ENCODE measurements around the gene WSCD1.

WSCD1 gene

DNA sequence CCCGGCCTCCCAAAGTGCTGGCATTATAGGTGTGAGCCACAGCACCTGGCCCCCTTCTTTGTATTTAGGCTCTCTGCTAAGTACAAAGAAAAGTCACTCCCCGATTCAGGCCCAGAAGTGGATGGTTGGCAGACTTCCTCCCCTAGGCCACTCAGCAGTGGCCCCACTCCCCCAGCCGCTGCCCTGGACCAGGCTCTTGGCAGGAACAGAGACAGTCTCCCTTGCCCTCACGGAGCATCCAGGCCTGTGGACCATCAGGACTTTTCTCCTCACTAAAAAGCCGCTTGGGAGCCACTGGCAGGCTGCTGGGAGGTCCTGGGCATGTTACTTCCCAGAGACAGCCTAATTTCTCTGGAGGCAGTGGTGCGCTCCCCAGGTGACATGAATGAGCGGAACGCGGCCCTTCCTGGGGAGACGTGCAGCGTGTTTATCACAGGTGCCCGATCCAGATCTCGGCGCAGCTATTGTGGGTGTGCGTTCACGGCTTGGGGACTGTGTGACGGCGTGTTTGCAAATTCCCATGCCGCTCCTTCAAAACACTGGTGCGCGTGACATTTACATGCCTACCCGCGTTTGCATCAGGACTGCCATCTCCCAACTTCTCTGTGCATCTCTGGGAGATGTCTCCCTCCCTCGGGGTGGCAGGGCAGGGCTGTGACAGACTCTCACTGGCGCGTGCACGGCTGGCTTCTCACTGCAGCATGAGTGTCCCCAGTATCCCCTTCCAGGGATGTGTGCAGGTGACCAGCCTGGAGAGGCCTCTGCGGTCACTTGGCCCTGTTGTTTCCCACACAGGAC lies 16.6 kb downstream of the WSCD1 start:
- DNase-seq = no peak

DNA sequence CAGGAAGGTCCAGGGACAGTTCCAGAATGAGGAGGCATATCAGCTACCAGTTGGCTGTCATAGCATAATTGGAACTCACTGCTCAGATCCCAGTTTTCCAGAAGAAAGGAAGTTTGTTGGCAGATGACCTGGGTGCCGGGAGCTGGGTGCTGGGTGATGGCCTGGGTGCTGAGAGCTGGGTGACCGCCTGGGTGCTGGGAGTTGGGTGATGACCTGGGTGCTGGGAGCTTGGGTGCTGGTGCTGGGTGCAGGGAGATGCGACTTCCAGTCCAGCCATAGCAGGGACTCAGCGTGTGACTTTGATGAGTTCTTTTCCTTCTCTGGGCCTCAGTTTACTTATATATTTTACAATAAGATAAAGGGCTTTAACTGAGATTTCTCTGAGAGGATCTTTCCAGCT lies 18.0 kb downstream of the WSCD1 start:
- no peak for DNase-seq

DNA sequence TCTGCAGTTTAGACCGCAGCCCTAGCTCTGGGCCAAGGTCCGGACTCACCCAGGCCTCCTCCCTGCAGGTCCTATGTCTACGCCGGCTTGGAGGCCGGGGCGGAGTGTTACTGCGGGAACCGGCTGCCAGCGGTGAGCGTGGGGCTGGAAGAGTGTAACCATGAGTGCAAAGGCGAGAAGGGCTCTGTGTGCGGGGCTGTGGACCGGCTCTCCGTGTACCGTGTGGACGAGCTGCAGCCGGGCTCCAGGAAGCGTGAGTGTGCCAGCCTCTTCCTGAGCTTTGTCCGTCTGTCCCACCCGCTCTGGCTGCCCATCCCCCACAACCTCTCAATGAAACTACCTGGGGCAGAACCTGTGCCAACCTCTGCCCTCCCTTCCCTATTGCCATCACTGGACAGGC lies 20.1 kb downstream of the WSCD1 start:
- DNase-seq = no peak

DNA sequence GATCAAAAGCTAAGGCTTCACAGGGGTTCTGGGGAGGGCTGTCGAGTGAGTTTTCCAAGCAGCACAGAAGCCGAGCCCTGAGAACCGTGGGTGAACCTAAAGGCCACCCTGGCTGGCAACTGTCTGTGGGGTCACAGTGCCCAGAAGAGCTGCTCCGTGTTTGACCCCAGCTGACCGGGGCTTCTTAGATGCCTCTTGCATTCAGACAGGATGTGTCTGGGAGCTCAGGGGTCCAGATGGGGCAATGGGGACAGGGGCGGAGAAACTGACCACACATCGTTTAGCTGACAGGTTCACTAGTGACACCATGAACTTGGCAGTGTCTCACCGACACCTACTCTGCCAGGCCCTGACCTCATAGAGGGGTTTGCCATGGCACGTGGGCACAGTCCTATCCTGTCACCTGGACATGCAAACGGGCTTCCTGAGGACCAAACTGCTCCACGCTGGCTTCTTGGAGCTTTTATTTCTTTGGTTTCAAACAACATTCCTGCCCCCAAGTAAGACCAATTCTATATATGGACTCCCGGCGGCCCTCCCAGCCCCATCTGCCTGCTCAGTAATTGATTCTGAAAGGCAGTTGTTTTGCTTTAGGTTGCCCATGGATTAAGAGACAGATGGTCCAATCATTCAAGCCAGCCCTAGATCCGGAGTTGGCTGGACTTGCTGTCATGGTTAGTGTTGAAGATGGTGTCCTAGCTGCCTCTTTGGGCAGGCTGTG lies 22.2 kb downstream of the WSCD1 start:
- DNase-seq = no peak

DNA sequence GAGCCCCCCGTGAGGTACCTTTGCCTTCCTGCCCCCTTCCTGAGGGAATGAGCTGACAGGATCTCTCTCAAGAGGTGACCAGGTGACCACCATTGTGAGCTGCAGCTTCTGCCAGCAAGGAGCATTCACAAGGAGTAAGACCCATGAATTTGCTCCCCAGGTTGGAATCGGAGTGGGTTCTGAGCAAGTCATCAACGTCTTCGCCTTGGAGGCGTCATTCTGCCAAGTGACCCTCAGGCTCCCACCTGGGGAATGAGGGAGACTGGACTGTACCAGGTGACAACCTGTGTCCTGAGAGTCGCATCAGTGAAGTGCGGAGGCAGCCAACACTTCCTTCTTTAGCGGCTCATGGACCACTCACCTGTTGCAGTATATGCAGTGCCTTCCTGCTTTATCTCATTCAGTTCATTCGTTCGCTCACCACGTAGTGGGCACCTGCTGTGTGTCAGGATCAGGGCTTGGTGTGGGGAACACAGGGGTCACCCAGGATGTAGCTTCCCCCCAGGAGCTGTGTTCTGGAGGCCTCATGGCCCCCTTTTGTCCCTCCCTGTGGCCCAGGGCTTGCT lies 22.8 kb downstream of the WSCD1 start:
- no peak for DNase-seq

DNA sequence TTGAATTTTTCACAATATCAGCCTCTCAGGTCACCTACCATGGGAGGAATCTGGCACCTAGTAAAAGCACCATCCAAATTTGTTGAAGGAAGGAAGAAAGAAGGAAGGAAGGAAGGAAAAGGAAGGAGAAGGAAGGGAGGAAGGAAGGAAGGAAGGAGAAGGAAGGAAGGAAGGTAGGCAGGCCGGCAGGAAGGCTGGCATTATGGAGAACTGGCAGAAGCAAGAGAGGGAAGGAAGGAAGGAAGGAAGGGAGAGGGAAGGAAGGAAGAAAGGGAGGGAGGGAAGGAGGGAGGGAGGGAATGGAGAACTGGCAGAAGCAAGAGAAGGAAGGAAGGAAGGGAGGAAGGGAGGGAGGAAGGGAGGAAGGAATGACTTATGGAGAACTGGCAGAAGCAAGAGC lies 24.3 kb downstream of the WSCD1 start:
- DNase-seq = no peak

DNA sequence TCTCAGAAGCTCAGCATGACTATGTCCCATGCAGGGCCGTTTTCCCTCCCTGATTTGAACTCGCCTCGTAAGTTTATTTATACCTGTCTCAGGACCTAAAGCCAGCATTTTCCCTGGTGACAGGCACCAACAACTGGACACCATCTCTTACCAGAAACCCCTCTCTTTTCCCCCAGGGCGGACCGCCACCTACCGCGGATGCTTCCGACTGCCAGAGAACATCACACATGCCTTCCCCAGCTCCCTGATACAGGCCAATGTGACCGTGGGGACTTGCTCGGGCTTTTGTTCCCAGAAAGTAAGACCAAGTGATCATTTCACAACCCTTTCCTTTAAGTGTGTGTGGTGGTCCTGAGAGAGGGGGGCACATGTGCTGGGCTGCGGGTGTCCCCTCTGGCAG lies 24.7 kb downstream of the WSCD1 start:
- DNase-seq = no peak

DNA sequence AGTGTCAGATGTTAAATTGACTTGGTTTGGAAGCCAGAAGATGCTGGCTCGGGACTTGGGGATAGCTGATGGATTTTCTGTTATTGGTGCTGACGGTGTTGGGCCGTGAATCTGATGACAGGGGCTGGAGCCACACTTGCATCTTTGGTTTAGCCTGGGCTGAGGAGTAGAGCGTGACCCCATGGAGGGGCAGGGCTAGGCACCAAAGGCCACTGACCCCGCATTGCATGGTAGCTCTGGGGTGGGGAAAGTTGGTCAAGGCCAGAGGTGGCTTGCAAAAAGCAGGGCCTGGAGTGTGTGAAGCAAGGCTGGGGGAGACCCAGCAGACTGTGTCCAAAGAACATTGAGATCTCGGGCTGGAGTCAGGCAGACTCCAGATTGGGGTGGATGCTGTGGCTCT lies 25.3 kb downstream of the WSCD1 start:
- DNase-seq = no peak

DNA sequence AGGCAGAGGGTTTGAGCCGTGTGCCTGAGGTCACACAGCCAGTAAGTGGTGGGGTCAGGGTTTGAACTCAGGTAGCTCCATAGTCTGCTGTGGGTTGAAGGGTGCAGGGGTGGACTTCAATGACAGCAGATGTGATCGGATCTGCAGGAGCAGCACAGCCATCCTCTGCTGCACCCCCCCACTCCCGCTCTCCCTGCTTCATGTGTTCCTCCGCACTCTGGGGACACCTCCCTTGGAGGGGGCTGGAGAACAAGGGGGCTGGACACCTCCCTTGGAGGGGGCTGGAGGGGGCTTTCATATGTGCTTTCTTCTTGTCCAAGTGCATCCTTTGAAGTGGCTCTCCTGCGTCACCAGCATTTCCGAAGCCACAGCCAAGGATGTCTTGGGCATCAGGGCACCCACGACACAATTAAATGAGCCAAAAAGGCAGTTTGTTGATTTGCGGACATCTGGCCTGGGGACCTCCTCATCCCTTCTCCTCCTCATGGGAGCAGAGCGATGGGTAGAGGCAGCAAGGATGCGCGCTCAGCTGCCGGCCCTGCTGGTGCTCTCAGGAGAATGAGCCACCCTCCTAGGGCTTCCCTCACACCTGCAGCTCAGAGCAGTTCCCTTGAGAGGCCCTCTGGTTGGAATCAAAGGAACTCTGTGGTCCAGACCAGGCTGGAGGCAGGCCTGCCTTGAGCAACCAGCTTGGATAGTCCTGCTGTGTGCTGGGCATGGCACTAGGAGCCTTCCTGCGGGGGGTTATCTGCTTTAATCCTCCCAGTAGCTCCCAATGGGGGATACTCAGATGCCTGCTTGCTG lies 26.2 kb downstream of the WSCD1 start:
- no peak for DNase-seq

DNA sequence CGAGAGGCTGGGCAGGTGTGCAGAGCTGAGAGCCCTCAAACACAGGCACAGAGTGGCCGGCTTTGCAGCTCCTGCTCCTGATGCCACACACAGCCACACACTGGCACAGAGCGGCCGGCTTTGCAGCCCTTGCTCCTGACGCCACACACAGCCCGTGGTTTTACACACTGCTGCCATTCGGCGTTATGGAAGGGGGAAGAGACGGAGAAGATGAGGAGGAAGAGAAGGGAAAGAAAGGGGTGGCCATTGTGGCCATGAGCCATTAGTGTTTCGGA lies 26.8 kb downstream of the WSCD1 start:
- DNase-seq = no peak

DNA sequence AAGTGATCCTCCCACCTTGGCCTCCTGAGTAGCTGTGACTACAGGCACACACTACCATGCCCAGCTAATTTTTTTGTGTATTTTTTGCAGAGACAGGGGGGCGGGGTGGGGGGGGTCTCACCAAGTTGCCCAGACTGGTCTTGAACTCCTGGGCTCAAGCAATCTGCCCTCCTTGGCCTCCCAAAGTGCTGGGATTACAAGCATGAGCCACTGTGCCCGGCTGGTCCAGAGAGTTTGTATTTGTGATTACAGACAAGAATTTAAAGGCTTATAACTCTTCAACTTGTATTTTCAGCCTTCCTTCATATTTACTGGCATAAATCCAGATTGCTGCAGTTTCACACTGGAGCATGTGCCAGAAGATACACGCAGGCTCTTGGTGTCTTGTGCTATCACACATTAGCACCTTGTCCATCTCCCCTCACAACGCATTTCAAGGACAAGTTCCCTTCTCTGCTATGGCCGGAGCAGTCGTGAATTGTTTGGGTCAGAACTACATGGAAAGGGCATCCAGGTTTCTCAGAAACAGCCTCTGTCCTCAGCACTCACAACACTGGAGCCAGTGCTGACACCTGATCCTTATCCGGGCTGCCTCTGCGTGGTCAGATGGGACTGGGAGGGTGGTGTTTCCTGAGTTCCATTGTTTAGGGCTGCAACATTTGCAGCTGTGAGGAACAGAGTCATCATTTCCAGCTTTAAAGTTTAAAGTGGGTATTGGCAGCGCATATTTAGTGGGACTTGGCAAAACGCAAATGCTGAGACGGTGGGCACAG lies 28.1 kb downstream of the WSCD1 start:
- no peak for DNase-seq

DNA sequence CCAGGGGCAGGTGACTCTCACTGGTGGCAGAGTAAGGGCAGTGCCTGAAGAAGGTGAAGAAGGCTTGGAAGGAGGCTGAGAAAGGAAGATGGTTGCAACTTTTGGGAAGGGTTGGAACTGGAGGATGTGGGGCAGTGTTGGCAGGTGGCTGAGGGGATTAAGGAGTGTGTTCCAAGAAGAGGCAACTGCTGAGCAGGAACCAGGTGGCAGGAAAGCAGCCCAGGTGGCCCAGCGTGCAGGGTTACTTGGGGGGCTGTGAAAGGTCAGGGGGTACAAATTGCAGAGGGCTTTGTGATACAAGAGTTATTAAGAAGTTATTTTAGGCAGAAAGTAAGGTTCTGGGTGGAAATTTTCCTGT lies 28.6 kb downstream of the WSCD1 start:
- no peak for DNase-seq

DNA sequence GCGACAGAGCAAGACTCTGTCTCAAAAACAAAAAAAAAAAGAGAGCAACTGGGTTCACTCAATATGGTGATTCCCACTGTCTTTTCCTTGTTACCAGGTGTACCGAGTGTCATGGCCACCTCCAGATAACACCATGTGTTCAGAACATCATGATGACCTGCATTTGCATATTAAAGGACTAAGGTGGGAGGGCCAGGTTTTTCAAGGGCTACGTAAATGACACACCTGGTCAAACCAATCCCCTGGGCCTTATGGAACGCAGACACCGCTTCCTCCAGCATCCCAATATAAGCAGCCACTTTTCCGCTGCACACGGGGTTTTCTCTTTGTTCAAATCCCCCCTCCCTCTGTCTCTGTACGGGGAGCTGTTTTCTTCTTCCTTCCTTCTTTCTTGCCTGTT lies 29.3 kb downstream of the WSCD1 start:
- no peak for DNase-seq

DNA sequence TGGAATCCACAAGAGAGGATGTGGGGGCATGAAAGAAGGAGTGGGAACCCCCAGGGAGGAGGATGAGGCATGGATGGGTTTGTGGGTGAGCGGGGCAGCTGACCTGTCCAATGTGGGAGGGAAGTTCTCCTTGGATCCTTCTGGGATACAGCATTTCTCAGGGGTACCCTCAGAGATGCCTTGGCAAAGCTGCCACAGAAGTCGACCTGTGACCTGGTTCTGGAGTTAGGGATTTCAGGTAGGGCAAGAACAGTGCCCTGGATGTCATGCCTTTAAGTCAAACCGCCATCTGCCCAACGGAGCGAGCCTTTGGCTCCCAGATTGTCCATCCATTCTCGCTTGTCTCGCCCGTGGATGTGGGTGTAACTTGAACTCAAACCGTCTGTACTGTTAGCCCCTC lies 30.0 kb downstream of the WSCD1 start:
- DNase-seq = no peak

DNA sequence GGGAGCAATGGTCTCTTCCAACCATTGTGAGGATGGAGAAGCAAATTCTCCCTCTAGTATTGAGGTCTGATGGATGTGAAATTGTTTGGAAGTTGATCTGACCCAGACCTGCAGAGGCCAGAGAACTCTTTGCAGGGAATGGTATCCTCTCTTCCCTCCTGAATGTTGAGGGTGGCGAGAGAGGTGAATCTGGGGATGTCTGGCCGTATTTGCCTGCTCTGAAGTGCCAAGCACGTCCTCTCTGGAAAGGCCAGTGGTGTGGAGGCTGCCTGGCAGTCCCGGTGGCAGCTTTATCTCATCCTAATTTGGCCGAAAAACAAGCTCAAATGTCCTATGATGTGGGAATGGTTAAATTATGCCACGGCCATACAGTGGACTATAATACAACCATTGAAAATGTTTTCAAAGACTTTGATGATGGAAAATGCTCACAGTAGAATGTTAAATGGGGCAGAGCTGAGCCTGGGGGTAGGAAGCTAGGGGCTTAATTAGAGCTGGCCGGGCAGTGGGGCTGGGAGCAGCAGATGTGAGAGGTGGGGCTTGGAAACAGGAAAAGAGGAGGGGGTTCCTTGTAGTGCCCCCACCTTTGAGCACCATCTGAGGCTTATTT lies 30.8 kb downstream of the WSCD1 start:
- DNase-seq = no peak

DNA sequence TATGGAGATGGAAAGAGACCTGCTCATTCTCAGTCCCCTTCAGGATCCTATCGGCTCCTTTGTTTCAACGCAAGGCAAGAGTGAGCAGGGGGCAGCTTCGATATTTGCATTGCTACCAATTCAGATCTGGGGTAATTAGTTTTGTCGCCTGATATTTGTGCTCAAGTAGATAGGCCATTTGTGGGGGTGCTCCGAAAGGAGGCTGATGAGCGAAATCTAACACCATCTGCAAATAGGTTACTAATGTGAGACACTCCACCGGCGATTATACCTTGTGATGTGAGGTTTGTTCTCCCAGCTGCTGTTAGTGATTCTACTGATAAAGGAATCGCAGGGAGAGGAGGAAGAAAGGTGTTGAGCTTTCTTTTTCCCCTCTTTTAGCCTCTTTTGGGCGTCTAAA lies 31.5 kb downstream of the WSCD1 start:
- DNase-seq = no peak

DNA sequence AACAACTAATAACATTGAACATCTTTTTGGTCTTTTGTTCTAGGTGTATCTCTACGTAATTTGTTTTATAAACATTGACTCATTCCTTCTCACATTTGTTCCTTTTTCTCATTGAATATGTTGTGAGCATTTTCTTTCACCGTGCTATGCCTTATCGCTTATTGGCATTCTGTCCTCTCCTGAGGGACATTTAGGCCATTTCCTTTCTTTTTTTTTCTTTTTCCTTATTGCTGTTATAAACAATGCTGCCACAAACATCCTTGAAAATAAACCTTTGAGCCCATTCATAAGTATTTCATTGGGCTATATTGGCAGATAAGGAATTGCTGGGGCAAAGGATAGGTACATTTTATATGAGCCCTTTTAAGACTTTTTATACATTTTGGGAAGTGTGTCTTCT lies 32.4 kb downstream of the WSCD1 start:
- no peak for DNase-seq

DNA sequence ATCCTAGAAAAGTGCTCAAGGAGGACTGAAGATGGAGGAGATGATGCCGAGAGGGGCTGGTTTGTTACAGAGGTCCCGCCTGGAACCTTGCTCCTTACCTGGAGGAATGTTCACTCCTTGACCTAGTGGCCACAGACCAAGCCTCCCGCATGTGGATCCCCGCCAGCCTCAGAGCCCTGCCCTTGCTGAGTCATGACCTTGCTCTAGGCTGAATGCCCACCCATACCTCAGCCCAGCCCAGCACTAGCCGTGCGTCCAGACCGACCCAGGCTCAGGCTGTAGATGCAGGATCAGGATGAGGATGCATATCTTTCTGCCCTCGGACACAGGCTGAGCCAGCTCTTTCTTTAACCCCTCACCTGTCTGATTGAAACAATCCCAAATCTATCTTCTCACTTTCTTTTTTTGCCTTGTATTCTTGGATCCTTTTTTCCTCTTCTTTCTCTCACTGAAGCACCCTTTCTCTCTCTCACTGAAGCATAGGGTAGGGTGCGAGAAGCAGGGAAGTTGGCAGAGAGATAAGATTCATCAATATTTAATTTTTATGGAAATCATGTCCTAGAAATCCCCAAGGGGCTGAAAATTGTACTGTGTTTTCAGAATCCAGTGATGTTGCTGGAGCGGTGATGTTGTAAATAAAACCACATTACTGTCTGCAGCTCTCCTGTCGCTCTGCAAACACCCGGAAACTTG lies 34.9 kb downstream of the WSCD1 start:
- DNase-seq = no peak

DNA sequence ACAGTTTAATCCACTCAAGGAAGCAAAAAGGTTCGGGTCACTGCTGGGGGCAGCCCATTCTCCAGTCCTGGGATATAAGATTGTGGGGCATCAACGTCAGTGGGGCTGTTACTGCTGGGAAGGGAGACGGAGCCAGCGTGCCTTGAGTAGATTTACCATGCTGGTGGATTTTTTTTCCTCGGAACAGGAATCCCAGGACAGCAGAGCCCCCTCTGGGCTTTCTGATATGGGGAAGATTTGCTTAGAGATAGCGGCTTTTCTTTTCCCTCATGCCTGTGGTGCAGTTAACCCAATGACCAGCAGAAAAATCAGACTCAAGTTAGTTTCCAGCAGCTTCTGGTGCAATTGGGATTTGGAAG lies 35.4 kb downstream of the WSCD1 start:
- no peak for DNase-seq

DNA sequence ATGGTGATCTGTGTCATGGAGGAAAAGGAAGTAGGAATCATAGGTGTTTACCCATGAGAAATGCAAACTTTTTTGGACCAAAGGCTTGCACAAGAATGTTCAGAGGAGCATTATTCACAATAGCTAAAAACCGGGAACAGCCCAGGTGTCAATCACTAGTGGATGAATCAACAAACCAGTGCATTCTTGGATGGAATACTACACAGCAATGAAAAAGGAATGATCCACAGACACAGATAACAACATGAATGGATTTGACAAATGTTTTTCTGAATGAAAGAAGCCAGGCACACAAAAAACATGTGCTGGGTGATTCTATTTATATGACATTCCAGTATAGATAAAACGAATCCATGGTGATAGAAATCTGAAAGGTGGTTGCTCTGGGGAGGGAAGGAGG lies 36.0 kb downstream of the WSCD1 start:
- DNase-seq = no peak

DNA sequence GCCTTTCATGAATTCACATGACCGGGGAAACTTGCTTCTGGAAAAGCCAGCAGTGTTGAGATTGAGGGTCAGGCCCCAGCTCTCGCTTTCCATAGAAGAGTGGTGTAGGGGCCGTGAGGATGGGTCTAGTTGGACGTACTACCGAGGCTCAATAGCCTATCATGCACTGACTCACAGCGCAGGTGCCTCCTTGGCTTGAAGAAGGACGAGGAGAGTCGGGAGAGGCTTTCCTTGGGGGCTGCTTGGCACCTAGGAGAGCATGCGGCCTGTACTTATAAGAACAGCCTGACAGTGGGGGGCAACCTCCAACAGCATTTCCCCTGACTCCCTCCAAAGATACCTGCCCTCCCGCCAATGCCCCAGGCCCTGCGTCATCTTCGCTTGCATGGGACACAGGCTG lies 37.6 kb downstream of the WSCD1 start:
- DNase-seq = no peak

DNA sequence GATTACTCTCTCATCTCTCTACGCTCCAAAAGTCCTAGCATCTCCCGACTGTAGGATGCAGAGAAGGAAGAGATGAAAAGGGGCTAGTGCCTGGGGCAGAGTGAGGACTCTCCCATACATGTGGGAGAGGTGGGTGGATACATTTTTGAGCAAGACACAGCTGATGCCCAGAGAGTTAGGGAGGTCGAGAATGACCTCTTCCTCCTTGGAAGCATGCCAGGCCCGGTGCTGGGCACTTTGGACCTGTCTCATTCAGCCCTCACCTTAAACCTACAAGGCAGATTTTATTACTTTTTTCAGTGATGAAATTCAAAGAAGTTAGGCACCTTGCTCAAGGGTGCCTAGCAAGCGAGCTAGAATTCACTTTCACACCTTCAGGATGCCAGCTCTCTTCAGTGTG lies 38.2 kb downstream of the WSCD1 start:
- no peak for DNase-seq

Data from NCI-H2081 treated with DMSO at 0.1 percent for 48 hours (cell line).